Osteocyte (in vitro differentiated cells): Measurements from ENCODE around the gene CFAP141. TPM values are rescaled to one million over a fixed set of nuclear protein-coding genes. Genes with fewer than 3 reads are reported as not detected.

Experiments used
- DNase-seq: peaks from one replicate; pipeline ENCODE4 v3.0.0; 2021; ENCODE audit warnings: mixed read lengths; ENCODE audit not compliant: unreplicated experiment; ENCODE audit errors: extremely low spot score
- H3K27ac Mint-ChIP-seq: one replicate; pipeline ENCODE4 v1.8.0; 2021; ENCODE audit warnings: mild to moderate bottlenecking, mixed read lengths; ENCODE audit not compliant: unreplicated experiment
- H3K27me3 Mint-ChIP-seq: one replicate; pipeline ENCODE4 v1.8.0; 2021; ENCODE audit warnings: mixed read lengths; ENCODE audit not compliant: unreplicated experiment
- H3K36me3 Mint-ChIP-seq: one replicate; pipeline ENCODE4 v1.8.0; 2021; ENCODE audit warnings: mixed read lengths; ENCODE audit not compliant: unreplicated experiment
- H3K4me1 Mint-ChIP-seq: one replicate; pipeline ENCODE4 v1.8.0; 2021; ENCODE audit warnings: mixed read lengths; ENCODE audit not compliant: unreplicated experiment
- H3K4me3 Mint-ChIP-seq: one replicate; pipeline ENCODE4 v1.8.0; 2021; ENCODE audit warnings: mild to moderate bottlenecking, moderate library complexity, mixed read lengths; ENCODE audit not compliant: unreplicated experiment
- H3K9me3 Mint-ChIP-seq: one replicate; pipeline ENCODE4 v1.8.0; 2021; ENCODE audit warnings: mixed read lengths; ENCODE audit not compliant: unreplicated experiment
- CTCF ChIP-seq: fragments of 200-600 bp; sonication (generic); IDR thresholded peaks from 2 replicates; pipeline ENCODE4 v1.5.0; 2021; ENCODE audit warnings: antibody characterized with exemption, mild to moderate bottlenecking, moderate library complexity
- total RNA-seq: library from RNA; stranded (reverse); gene quantifications from 2 replicates; pipeline ENCODE4 v1.2.1, GENCODE V29; 2021

CFAP141 gene
- total RNA-seq, 1 donor from 2014 or later: not detected

GRCh38 chr1:154159554-154159953 is 46.6 kb downstream of the CFAP141 start:
- DNase-seq: no peak
- Mint-ChIP-seq H3K4me1 (peaks cover 17% of the 10 kb centered on the region), H3K36me3 (peaks cover 52% of the 10 kb centered on the region), H3K27ac (no peak overlapping the region), H3K27me3 (no peaks in the 10 kb centered on the region), H3K9me3 (peaks cover 4% of the 10 kb centered on the region), H3K4me3 (no peak overlapping the region)
- no peak for TF ChIP-seq CTCF

- H3K27me3 Mint-ChIP-seq: no peaks in the 10 kb centered on the region
- peaks cover 47% of the 10 kb centered on the region for H3K36me3 Mint-ChIP-seq
- H3K4me1 Mint-ChIP-seq: peaks cover 21% of the 10 kb centered on the region
- H3K9me3 Mint-ChIP-seq: peaks cover 4% of the 10 kb centered on the region
- H3K4me3 Mint-ChIP-seq: no peak overlapping the region
- peak overlapping the region; percentile 60 for H3K27ac Mint-ChIP-seq
- no peak for DNase-seq
- no peak for TF ChIP-seq CTCF
These were observed 47.6 kb downstream of the CFAP141 start for GRCh38 chr1:154158307-154159125.

DNA sequence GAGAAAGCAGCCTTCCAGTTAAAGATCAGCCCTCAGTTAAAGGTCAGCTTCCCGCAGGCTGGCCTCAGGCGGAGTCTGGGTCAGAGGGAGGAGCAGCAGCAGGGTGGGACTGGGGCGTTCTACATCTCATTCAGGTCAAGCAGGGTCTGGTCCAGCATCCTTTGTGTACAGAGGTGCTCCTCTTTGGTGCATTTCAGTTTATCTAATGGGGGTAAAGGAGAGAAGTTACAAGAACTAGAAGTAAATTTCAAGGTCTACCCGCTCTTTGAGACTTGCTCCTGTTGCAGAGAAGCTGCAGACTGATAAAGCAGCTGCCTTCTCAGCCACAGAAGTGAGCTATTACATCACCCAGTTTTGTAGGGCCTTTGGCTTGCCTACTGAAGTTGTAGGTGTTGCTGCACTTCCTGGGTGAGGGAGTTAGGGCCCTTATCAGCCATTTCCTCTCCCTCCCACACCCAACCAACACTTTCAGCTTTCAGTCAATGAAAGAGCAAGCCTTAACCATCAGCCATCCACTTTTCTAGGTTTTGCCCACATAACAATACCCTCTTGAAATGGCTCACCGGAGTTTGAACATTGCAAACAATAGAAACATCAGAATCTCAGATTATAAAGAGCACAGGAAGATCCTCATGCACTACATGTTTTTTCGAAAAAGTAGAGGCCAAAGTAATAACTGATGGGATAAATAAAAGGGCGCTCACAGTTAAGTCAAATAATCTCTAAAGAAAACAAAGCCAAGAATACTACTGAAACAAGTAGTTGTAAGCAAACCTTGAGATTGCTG is 48.4 kb downstream of the CFAP141 start:
- peaks cover 4% of the 10 kb centered on the region for H3K9me3 Mint-ChIP-seq
- TF ChIP-seq CTCF: no peak
- peak overlapping the region; percentile 60 for H3K27ac Mint-ChIP-seq
- DNase-seq: no peak
- peaks cover 40% of the 10 kb centered on the region for H3K36me3 Mint-ChIP-seq
- no peaks in the 10 kb centered on the region for H3K27me3 Mint-ChIP-seq
- H3K4me3 Mint-ChIP-seq: no peak overlapping the region
- peaks cover 21% of the 10 kb centered on the region for H3K4me1 Mint-ChIP-seq

DNA sequence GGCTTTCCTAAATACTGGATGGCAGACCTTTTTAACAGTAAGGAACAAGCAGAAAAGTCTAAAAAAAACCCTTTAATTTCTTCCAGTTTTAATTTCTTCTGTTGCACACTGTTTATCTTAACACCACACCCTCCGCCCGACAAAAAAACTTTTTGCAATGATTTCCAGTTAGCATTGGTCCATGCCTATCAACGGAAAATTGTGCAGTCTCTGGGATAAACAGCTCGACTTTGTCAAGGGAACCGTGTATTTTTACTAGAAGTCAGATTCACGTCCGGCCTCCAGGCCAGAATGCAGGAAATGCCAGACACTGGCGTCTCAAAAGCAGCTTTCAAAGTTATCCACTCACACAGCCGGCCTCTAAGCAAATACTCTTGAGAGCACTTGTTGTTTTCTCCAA is 50.9 kb downstream of the CFAP141 start:
- Mint-ChIP-seq H3K4me1 (peaks cover 32% of the 10 kb centered on the region), H3K27me3 (no peaks in the 10 kb centered on the region), H3K36me3 (peaks cover 31% of the 10 kb centered on the region), H3K4me3 (no peak overlapping the region), H3K9me3 (peaks cover 2% of the 10 kb centered on the region), H3K27ac (peak overlapping the region; percentile 69)
- DNase-seq: no peak
- no peak for TF ChIP-seq CTCF
